DMS153 (cell line): ENCODE data around the gene SNTG2.

Experiments
- DNase-seq: peaks from one replicate; lab custom pipeline; 2025; lab: John Stamatoyannopoulos, UW

Gene SNTG2

GRCh38 chr2:1147873-1148612 lies 197.4 kb downstream of the SNTG2 start:
- DNase-seq, result no peak

- DNase-seq, result no peak
Observed at GRCh38 chr2:1150724-1151511, 200.3 kb downstream of the SNTG2 start.

- no peak for DNase-seq
Observed at GRCh38 chr2:1152375-1152774, 201.7 kb downstream of the SNTG2 start.

GRCh38 chr2:1153920-1154319 lies 203.3 kb downstream of the SNTG2 start:
- DNase-seq, result no peak

GRCh38 chr2:1154710-1155594 lies 204.3 kb downstream of the SNTG2 start:
- DNase-seq, result no peak

GRCh38 chr2:1156059-1156458 lies 205.4 kb downstream of the SNTG2 start:
- no peak for DNase-seq

GRCh38 chr2:1156531-1156930 lies 205.9 kb downstream of the SNTG2 start:
- no peak for DNase-seq

- no peak for DNase-seq
Observed at GRCh38 chr2:1157107-1157506, 206.5 kb downstream of the SNTG2 start.

- DNase-seq, result no peak
Observed at GRCh38 chr2:1159013-1159412, 208.4 kb downstream of the SNTG2 start.

GRCh38 chr2:1162246-1162645 lies 211.6 kb downstream of the SNTG2 start:
- no peak for DNase-seq

GRCh38 chr2:1162768-1163584 lies 212.3 kb downstream of the SNTG2 start:
- DNase-seq, result no peak

- no peak for DNase-seq
Observed at GRCh38 chr2:1166976-1167375, 216.3 kb downstream of the SNTG2 start.

- DNase-seq, result no peak
Observed at GRCh38 chr2:1168846-1169245, 218.2 kb downstream of the SNTG2 start.

GRCh38 chr2:1169291-1169949 lies 218.8 kb downstream of the SNTG2 start:
- no peak for DNase-seq

GRCh38 chr2:1170241-1170640 lies 219.6 kb downstream of the SNTG2 start:
- no peak for DNase-seq

- no peak for DNase-seq
Observed at GRCh38 chr2:1170711-1171110, 220.1 kb downstream of the SNTG2 start.

- no peak for DNase-seq
Observed at GRCh38 chr2:1173528-1173927, 222.9 kb downstream of the SNTG2 start.

GRCh38 chr2:1181893-1182292 lies 231.2 kb downstream of the SNTG2 start:
- no peak for DNase-seq

GRCh38 chr2:1183300-1183699 lies 232.7 kb downstream of the SNTG2 start:
- DNase-seq, result no peak

- no peak for DNase-seq
Observed at GRCh38 chr2:1186421-1186820, 235.8 kb downstream of the SNTG2 start.

- DNase-seq, result no peak
Observed at GRCh38 chr2:1187189-1187588, 236.5 kb downstream of the SNTG2 start.
